NCI-H1930 (cell line): ENCODE data around the gene PHRF1.
"Not testable (repeated sequence)": the region's sequence is repeated elsewhere in the genome, so short reads cannot be mapped to it uniquely, and the experiment has no call there.

Experiments used
- DNase-seq, 2 experiments: peaks; one replicate each; lab custom pipeline; 2025; lab: John Stamatoyannopoulos, UW

The PHRF1 gene

DNA sequence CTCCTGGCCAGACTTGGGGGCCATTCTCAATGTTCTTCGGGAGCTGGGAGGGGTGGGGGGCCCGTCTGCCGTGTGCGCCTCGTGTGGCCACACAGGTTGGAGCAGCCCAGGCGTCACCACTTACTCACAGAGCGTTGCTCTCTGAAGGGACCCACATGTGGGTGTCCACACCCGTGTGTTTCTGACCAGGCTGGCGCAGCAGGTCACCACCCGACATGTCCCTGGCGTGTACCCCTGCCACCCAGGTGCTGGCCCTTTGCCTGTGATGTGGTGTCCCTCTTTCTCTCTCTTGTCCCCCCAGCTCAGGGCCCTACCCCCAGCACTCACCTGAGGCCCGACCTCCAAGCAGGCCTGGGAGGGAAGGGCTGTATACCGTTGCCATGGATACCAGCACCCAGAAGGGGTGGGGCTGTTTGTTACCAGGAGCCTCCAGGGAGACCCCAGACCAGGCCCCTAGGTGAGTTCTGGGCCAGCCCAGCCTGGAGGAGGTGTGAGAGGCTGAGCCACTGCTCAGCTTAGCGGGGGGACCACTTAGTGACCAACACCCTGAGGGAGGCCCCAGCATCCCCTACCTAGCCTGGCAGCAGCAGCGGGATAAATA lies 17.1 kb upstream of the PHRF1 start:
- DNase-seq = no peak

DNA sequence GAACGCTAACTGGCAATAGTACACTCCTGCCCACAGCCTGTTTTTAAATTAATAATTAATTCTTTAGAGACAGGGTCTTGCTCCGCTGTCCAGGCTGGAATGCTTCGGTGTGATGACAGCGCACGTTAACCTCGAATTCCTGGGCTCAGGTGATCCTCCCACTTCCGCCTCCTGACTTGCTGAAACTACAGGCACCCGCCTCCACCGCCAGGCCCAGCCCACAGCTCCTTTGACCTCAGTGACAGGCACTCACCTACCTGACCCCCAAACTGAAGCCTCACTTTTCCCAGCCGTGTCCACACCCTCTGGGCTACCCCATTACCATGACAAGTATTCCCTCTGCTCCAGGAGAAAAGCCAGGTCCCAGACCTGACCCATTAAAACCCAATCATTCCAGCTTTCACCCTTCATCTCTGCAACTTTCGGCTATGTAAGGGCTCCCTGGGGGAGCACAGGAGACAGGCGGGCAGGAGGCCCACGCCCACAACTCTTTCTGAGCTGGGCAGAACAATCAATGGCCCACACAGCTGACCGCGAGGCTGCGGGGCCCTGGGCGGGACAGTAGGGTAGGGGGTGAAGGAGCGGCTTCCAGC lies 16.5 kb upstream of the PHRF1 start:
- DNase-seq = no peak

DNA sequence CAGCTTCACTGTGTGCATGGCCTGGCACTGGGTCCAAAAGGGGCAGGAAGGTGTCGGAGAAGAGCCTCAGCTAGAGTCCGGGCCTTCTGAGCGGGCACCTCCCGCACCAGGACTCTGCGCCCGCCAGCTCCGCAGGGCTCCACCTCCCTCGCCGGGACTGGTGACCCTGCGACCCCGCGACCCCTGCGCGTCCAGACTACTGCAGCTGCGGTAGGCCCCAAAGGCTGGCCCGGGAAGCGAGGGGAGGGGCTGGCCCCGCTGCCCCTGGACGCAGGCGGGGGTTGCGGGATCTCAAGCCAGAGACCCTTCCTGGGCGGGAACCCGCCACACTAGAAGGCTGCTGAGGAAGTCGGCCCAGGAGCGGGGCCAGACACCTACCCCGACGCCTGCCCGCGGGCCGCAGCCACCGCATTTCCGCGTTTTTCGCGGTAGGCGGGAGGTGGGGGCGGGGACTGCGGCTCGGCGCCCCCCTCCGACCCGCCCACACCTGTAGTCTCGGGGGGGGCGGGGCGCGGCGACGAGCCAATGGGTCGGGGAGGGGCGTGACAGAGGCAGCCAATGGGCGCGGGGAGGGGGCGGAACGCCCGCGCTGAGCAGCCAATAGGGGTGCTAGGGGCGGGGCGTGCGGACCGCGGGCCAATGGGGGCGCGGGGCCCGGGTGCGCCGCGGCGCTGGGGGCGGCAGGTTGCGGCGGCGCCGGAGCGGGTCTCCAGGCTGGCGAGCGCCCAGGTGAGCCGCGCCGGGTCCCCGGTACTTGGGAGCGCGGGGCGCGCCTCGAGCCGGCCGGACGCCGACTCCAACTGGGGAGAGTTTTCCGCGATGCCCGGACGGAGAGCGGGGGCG lies 15.7 kb upstream of the PHRF1 start, which contains the start of the genes LMNTD2 and RASSF7:
LMNTD2 (minus strand) TSS at position 434 of the 843 bp plus-strand sequence; CDS start at position 412, 22 bp downstream.
RASSF7 (plus strand) TSS at position 666 of the 843 bp plus-strand sequence. CDS start 799 bp downstream, outside the sequence.
- DNase-seq = peak; percentile 97 to 99

DNA sequence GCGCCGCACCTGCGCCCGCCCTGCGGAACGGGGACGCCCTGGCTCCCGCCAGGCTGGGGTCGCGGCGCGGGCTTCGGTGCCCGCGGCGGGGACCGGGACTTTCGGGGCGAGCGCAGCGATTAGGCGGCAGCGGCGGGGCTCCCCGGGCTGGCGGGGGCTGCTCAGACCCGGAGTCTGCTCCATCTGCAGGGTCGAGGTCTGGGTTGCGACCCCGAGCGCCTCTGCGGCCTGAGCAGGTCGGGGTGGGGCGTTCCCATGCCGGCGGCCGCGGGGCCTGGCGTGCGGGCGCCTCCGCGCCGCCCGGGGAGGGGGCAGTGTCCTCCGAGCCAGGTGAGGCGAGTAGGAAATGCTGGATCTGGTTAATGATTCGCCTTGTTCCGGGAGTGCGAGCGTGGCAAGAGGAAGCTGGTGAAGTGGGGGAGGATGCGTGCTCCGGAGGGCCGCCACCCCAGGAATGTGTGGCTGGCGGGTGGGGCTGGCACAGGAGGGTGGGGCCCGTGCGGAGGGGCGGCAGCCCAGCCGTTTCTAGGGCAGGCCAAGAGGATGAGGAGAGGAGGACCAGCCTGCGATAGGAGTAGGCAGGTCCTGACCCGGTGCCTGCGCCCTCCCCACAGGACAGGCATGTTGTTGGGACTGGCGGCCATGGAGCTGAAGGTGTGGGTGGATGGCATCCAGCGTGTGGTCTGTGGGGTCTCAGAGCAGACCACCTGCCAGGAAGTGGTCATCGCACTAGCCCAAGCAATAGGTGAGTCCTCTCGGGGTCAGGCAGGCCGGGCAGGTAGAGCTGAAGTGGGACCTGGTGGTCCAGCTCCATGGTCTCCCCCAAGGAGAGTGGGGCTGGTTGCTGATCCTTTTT lies 14.9 kb upstream of the PHRF1 start:
- no peak for DNase-seq

DNA sequence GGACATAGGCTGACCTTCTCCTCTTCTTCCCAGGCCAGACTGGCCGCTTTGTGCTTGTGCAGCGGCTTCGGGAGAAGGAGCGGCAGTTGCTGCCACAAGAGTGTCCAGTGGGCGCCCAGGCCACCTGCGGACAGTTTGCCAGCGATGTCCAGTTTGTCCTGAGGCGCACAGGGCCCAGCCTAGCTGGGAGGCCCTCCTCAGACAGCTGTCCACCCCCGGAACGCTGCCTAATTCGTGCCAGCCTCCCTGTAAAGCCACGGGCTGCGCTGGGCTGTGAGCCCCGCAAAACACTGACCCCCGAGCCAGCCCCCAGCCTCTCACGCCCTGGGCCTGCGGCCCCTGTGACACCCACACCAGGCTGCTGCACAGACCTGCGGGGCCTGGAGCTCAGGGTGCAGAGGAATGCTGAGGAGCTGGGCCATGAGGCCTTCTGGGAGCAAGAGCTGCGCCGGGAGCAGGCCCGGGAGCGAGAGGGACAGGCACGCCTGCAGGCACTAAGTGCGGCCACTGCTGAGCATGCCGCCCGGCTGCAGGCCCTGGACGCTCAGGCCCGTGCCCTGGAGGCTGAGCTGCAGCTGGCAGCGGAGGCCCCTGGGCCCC lies 14.1 kb upstream of the PHRF1 start:
- DNase-seq = no peak

DNA sequence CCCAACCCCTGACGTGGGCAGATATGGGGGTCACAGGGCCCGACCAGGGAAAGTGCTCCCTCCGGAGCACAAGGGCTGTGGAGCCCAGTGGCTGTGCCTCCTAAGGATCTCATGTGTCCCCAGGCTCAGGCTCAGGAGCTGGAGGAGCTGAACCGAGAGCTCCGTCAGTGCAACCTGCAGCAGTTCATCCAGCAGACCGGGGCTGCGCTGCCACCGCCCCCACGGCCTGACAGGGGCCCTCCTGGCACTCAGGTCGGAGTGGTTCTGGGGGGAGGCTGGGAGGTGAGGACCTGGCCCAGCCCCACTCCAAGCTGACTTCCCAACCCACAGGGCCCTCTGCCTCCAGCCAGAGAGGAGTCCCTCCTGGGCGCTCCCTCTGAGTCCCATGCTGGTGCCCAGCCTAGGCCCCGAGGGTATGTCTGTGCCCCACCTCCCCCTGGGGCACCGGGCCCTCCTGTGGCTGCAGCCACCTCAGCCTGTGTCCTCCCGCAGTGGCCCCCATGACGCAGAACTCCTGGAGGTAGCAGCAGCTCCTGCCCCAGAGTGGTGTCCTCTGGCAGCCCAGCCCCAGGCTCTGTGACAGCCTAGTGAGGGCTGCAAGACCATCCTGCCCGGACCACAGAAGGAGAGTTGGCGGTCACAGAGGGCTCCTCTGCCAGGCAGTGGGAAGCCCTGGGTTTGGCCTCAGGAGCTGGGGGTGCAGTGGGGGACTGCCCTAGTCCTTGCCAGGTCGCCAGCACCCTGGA lies 13.0 kb upstream of the PHRF1 start:
- no peak for DNase-seq

DNA sequence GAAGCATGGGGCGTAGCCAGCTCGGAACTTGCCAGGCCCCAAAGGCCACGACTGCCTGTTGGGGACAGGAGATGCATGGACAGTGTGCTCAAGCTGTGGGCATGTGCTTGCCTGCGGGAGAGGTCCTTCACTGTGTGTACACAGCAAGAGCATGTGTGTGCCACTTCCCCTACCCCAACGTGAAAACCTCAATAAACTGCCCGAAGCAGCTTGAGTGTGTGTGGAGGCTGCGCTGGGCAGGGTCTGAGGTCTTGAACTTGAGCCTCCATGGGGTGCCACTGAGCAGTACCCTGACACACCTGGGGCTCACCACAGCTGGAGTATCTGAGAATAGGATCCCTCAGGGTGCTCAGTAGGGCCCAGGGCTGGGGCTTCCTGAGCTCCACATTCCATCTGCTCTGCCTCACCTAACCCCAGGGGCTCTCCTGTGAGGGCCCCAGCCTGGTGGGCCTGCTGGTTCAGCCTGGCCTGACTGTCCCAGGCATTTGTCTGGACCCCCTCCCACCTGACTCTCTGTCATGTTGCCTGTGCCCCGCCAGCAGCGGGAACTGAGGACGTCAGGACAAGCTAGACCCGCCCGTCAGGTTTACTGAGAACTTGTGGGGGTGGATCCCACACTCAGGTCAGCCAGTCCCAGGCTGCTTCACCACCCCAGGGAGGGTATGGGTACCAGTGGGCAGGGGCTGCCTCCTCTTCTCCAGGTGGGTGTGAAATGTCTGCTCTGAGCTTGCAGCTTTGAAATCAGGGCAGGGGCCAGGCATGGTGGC lies 12.3 kb upstream of the PHRF1 start:
- no peak for DNase-seq

DNA sequence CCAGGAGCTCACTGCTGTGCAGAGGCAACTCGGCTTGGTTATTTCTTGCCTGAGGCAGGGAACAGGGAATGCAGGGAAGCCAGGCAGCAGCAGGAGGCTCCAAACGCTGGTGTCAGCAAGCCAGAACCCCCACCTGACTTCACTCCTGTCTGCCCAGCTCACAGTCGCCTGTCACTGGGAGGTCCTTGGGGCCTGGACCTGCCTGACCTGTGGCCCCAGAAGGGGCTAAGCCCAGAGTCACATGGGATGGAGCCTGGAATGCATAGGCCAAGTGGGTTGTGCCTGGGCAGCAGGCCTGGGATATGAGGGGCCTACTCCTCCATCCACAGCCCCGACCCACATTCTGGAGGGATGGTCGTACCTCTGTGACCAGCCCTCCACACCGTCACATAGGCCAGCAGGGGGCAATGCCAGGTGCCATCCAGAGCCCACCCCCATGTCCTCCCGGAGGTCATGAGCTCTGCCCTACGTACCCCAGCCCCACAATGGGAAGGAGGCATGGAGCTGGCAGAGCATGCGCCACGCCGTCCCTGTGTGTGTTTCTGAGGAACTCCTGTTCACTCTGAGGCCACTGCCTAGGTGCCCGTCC lies 10.3 kb upstream of the PHRF1 start:
- DNase-seq = no peak

DNA sequence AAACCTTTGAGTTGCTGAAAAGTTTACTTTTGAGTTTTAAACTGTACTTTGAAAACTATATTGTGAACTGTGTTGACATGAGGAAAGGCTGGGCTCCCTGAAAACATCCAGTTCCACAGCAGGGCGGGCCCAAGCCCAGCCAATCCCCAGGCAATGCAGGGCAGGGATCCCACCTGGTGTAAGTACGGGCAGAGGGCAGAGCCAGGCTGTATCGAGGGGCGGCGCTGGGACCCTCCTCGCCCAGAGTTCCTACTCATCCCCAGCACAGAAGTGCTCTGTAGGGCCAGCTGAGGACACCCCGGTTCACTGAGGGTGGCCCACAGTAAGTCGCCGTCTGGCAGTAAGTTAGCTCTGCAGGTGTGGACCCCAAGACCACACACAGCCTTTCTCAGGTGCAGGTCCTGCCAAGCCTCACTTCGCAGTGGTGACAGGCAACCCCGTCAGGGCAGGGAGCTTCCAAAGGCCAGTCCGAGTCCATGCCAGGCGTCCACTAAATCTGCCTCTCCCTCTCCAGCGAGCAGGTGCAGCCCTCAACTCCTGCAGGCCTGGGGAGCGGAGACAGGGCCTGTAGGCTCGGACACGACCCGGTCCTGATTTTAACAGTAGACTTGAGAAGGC lies 9.2 kb upstream of the PHRF1 start:
- no peak for DNase-seq

DNA sequence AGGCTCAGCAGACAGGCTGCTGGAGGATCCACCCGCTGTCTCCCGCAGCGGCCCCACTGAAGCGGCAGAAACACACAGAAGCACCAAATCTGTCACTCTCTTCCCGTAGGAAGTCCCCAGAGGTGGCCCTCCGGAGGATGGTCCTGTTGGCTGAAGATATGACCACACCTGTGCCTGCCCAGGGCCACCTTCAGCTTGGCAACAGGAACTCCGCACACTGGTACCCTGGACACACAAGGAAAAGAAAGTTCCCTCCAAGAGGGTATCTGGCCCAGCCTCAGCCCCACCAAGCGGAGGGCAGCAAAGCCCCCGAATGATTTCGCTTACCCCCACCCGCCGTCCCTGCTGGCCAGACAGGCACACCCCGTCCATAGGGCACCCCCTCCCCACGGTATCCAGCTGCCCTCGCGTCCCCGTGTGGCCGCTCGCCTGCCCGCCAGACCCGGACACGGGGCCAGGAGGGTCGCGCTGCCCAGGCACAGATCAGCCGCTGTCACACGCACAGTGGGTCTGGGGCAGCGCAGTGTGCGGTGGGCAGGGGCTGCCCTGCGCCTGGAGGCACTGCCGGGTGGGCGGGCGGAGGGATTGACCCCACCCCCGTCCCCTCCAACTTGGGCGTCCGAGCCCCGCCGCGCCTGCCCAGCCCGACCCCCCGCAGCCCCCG lies 8.5 kb upstream of the PHRF1 start:
- DNase-seq = no peak

DNA sequence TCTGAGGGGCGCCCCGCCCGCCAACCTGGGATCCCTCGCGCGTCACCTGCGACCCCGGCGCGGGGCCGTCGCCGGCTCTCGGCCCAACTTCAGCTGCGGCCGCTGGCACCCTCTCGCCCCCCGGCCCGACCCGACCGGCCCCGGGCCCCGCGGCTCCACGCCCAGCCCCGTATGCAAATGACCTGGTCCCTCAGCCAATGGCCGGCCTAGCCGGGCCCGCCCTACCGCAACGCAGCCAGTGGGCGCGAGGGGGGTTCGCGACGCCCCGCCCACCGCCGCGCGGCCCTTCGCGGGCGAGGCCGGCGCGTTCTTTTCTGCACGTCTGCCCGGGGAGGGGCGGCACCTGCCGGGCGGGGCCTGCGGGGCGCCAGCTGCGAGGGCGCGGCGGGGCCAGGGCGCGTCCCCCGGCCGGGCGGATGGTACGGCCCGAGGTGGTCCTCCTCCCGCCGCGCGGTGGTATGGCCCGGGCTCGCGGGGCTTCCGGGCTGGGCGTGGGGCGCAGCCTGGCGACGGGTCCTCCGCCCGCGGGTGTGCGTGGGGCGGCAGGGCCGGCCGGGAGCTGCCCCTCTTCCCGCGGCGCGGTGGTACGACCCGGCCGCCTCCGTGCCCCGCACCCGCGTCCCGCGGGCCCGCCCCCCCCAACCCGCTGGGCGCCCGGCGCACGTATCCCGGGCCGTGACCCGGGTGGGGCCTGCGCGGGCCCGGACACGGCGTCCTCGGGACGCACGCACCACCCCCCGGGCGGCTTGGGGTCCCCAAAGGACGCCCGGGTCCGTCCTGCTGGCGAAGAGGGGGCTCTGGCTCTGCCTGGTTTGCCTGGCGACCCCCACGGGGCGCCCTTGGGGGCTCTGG lies 7.7 kb upstream of the PHRF1 start:
- DNase-seq = peak; percentile 97 to 100

DNA sequence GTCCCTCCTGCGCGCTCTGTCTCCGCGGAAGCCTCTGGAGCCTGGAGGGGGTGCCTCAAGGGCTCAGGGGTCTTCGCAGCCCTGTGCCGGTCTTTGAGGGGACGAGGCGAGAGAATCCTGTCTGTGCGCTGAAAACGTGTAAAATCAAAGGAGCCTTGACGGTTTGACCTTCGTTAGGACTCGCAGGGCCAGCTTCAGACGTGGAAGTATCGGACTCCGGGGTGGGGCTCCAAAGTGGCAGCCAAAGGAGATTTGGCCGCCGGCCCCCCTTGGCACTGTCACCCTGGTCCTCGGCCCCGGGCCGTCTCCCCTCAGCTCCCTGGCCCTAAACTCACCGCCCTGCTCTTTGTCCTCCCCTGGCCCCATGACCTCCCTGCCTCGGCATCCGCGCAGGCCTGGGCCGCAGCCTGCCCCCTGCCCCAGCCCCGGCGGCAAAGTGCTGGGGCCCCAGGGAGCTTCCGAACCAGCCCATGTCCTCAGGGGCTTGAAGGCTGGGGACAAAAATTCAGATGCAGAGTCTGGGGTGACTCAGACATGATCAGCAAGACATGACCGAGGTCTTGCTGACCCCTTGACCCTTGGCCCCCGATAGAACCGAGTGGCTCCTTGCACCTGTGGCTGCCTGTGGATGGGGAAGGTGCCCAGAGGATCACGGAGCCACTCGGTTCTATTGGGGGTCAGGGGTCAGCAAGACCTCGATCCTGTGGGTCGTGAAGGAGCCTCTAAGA lies 6.9 kb upstream of the PHRF1 start:
- no peak for DNase-seq

DNA sequence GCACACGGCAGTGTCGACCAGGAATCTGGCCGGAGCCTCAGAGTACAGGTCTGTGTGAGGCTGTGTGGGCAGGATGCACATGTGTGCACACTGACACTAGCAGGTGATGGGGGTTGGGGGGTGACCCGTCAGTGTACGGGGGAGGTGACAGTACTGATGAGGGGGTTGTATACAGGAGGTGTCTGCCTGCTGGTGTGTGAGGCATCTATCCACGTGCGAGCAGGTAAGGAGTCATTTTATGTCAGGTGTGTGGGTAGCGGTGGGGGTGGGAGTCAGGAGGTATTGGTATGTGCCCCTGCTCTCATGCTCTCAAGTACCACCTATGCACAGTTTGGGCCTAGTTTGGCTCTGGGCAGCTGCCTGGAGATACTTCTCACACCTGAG lies 4.5 kb upstream of the PHRF1 start:
- no peak for DNase-seq

DNA sequence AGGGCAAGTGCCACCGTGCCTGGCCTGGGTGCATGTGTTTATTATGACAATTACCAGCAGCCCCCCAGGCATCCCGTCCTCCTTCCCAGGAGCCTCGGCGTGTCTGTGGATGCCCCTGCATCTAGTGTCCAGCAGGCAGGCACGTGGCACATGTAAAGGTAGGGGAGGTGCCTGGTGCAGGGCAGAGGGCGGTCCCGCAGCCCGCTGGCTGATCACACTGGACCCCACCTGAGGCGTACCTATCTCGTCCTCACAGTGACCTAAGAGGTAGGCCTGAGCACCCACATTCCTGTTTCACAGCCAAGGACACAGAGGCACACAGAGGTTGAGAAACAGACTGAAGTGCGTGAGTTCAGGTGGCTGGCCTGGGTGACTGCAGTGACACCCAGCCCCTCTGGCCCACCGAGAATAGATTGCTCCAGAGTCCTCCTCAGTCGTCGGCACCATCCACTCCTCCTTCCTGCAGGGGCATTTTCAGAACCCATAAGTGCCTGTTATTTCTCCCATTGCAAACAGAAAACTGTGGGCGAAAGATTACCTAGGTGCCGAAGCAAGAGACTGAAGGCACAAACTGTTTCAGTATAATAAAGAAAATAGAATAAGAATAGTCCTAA lies 3.0 kb upstream of the PHRF1 start:
- no peak for DNase-seq

DNA sequence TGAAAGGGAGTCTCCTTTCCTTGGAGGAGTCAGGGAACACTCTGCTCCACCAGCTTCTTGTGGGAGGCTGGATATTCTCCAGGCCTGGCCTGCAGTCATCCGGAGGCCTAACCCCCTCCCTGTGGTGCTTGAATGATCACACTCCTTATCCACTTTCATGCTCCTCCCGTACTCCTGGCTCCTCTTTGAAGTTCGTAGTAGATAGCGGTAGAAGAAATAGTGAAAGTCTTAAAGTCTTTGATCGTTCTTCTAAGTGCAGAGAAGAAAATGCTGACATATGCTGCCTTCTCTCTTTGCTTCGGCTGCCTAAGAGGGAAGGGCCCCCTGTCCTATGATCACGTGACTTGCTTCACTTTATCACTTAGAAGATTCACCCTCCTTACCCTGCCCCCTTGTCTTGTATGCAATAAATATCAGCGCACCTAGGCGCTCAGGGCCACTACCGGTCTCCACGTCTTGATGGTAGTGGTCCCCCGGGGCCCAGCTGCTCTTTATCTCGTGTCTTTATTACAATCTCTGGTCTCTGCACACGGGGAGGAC lies 2.2 kb upstream of the PHRF1 start:
- DNase-seq = not testable (repeated sequence)

DNA sequence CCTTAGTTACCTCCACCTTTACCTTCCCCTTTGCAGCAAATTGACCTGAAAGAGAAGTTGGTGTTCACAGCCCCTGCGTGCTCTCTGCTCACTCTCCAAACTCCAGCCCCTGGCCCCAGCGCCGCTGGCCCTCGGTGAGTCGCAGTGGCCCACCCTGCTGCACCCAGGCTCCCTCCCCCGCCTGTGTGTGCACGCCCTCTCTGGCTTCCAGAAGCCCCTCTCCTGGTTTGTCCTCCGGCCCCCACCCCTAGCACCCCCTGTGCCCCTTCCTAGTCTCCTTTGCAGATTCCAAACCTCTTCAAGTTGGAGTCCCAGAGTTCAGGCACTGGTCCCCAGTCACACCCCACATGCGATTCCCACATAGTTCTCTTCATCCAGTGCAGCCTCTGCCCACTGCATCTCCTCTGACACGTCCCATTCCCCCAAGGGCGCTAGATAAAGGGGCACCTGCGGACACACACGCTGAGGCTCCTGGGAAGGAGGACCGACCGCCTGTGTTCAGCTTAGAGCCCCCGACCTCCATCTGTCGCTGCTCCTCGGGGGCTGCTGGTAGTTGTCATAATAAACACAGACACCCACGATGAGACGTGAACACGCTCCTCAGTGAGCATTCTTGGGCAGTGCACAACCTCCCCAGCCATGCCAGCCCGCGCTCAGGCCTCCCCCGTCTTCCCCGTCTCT lies 1.5 kb upstream of the PHRF1 start:
- DNase-seq = no peak
